HFFc6 (cell line): ENCODE measurements around the gene ADRA2C. TPM values are rescaled to one million over a fixed set of nuclear protein-coding genes. Genes with fewer than 3 reads are reported as not detected.

ENCODE experiments used
- DNase-seq: peaks from one replicate; pipeline ENCODE4 v3.0.0-alpha.2; 2018
- H3K27ac Mint-ChIP-seq: 2 replicates; pipeline ENCODE4 v1.8.0; 2020; ENCODE audit warnings: mild to moderate bottlenecking, mixed read lengths
- H3K27me3 Mint-ChIP-seq: 2 replicates; pipeline ENCODE4 v1.8.0; 2021; ENCODE audit warnings: mild to moderate bottlenecking, moderate library complexity, mixed read lengths; ENCODE audit not compliant: insufficient read depth
- H3K36me3 Mint-ChIP-seq: 2 replicates; pipeline ENCODE4 v1.8.0; 2021; ENCODE audit warnings: low read depth, mixed read lengths
- H3K4me1 Mint-ChIP-seq: 2 replicates; pipeline ENCODE4 v1.8.0; 2020; ENCODE audit warnings: low read depth, mixed read lengths
- H3K4me3 Mint-ChIP-seq: 2 replicates; pipeline ENCODE4 v1.8.0; 2020; ENCODE audit warnings: mild to moderate bottlenecking, moderate library complexity, mixed read lengths
- H3K9me3 Mint-ChIP-seq: 2 replicates; pipeline ENCODE4 v1.8.0; 2020; ENCODE audit warnings: mild to moderate bottlenecking, mixed read lengths
- total RNA-seq, 6 experiments: library from RNA; stranded (reverse); fragmentation: NEBNext Ultra II Directional; extraction: Animal tissue kit (Norgen Biotek cat#: 25700); gene quantifications; 2 replicates in 1 of 6; 3 replicates in 5 of 6; pipeline ENCODE4 v1.2.3, GENCODE V29; 2021
- TF ChIP-seq, protein P1 (sequence below): fragments of 200-600 bp; sonication (generic); IDR thresholded peaks from 2 replicates; pipeline ENCODE4 v1.5.0; 2021; ENCODE audit warnings: antibody characterized with exemption, mild to moderate bottlenecking

ADRA2C gene
- total RNA-seq, 6 experiments from 2014 or later, result 0.23 to 0.43 (median 0.26) TPM

DNA sequence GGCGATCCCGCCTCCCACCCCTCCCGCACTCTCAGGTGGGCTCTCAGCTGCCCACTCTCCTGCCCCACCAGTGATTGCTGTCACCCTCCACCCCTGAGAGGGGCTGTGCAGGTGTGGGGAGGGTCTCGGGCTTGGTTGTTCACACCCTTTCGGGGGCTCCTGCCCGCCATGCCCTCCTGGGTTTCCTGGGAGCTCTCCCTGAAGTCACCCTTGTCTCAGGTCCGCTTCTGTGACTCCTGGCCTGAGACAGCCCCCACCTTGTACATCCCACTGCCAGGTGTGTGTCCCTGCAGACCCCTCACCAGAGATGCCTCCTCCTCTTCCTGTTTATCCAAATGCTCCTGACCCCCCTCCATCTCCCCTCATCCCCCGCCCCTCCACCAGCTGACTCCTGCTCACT, 37.8 kb downstream of the ADRA2C start:
- Mint-ChIP-seq H3K36me3 (no peaks in the 10 kb centered on the region), H3K27me3 (peaks cover 71% of the 10 kb centered on the region), H3K9me3 (no peaks in the 10 kb centered on the region), H3K4me1 (no peaks in the 10 kb centered on the region), H3K4me3 (no peak overlapping the region), H3K27ac (no peak overlapping the region)
- TF ChIP-seq, protein P1, sequence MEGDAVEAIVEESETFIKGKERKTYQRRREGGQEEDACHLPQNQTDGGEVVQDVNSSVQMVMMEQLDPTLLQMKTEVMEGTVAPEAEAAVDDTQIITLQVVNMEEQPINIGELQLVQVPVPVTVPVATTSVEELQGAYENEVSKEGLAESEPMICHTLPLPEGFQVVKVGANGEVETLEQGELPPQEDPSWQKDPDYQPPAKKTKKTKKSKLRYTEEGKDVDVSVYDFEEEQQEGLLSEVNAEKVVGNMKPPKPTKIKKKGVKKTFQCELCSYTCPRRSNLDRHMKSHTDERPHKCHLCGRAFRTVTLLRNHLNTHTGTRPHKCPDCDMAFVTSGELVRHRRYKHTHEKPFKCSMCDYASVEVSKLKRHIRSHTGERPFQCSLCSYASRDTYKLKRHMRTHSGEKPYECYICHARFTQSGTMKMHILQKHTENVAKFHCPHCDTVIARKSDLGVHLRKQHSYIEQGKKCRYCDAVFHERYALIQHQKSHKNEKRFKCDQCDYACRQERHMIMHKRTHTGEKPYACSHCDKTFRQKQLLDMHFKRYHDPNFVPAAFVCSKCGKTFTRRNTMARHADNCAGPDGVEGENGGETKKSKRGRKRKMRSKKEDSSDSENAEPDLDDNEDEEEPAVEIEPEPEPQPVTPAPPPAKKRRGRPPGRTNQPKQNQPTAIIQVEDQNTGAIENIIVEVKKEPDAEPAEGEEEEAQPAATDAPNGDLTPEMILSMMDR, result no peak
- DNase-seq, result no peak

- no peak for DNase-seq
- no peaks in the 10 kb centered on the region for H3K36me3 Mint-ChIP-seq
- H3K27ac Mint-ChIP-seq, result no peak overlapping the region
- H3K27me3 Mint-ChIP-seq, result peaks cover 62% of the 10 kb centered on the region
- H3K4me1 Mint-ChIP-seq, result no peaks in the 10 kb centered on the region
- TF ChIP-seq, protein P1, result no peak
- no peak overlapping the region for H3K4me3 Mint-ChIP-seq
- no peaks in the 10 kb centered on the region for H3K9me3 Mint-ChIP-seq
Measured at GRCh38 chr4:3805026-3805425, 38.8 kb downstream of the ADRA2C start.

DNA sequence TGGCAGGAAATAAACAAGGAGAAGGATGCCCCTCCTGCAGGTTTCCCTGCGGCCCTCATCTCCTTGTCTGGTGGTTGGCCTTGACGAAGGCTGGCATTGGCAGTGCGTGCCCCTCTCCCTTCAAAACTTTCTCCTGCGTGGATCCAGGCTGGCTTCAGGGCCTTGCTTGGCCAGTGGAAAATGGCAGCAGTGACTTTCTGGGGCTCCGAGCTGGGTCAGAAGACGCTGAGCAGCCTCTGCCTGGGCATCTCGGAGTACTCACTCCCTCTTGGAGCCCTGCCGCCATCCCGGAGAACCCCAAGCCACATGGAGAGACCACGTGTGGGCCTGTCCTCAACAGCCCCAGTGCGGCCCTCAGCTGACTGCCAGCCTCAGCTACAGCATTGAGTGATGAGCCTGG, 39.5 kb downstream of the ADRA2C start:
- Mint-ChIP-seq H3K4me1 (no peaks in the 10 kb centered on the region), H3K27ac (no peak overlapping the region), H3K36me3 (no peaks in the 10 kb centered on the region), H3K9me3 (no peaks in the 10 kb centered on the region), H3K4me3 (no peak overlapping the region), H3K27me3 (peaks cover 55% of the 10 kb centered on the region)
- TF ChIP-seq, protein P1, result no peak
- no peak for DNase-seq

DNA sequence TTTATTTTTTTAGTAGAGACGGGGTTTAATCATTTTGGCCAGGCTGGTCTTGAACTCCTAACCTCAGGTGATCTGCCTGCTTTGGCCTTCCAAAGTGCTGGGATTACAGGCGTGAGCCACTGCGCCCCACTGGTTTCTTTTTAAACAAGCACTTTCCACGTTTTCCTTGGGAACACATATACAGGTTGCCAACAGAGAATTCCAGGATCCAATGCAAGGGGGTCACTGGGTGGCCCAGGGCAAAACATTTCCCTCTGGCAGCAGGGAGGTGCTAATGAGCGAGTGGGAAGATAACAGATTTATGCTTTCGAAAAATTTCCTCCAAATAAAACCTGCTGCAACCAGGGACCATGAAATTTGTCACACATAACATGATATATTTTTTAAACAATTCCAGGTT, 41.1 kb downstream of the ADRA2C start:
- H3K27me3 Mint-ChIP-seq, result peaks cover 46% of the 10 kb centered on the region
- TF ChIP-seq, protein P1, result no peak
- no peak for DNase-seq
- H3K27ac Mint-ChIP-seq, result no peak overlapping the region
- H3K4me3 Mint-ChIP-seq, result no peak overlapping the region
- no peaks in the 10 kb centered on the region for H3K9me3 Mint-ChIP-seq
- H3K36me3 Mint-ChIP-seq, result no peaks in the 10 kb centered on the region
- no peaks in the 10 kb centered on the region for H3K4me1 Mint-ChIP-seq

- Mint-ChIP-seq H3K27me3 (peaks cover 47% of the 10 kb centered on the region), H3K4me3 (no peak overlapping the region), H3K9me3 (no peaks in the 10 kb centered on the region), H3K4me1 (no peaks in the 10 kb centered on the region), H3K27ac (no peak overlapping the region), H3K36me3 (no peaks in the 10 kb centered on the region)
- no peak for DNase-seq
- TF ChIP-seq, protein P1, result no peak
Measured at GRCh38 chr4:3807822-3808496, 41.8 kb downstream of the ADRA2C start.

DNA sequence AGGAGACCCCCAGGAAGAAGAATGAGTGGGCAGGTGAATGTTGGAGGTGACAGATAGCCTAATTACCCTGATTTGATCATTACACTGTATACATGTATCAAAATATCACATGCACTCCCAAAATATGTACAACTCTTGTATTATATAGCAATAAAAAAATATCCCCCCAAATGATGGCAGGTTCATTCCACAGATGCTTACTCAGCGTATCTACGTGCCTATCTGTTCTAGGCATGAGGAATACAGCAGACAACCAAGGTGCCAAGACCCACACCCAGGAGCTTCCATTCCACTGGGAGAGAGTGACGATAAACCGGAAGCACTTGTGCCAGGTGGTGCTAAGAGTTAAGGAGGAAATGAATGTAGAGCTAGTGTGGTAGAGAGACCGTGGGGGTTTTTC, 42.4 kb downstream of the ADRA2C start:
- Mint-ChIP-seq H3K36me3 (no peaks in the 10 kb centered on the region), H3K4me1 (no peaks in the 10 kb centered on the region), H3K9me3 (no peaks in the 10 kb centered on the region), H3K27me3 (peaks cover 44% of the 10 kb centered on the region), H3K4me3 (no peak overlapping the region), H3K27ac (no peak overlapping the region)
- TF ChIP-seq, protein P1, result no peak
- no peak for DNase-seq
